Kidney (tissue), 14 donors: ENCODE data around the gene OSBP. TPM values are rescaled to one million over a fixed set of nuclear protein-coding genes. Genes with fewer than 3 reads are reported as not detected.

Source experiments
- DNase-seq, 5 donors: peaks; one replicate each; pipeline ENCODE4 v3.0.0-alpha.2; 2013 to 2020
- FAIRE-seq: peaks from 2 replicates; lab custom pipeline; 2012; peaks lifted over from hg19 to GRCh38; lab: Jason Lieb, UNC
- H3K27ac ChIP-seq, 2 donors: one replicate each; pipeline ENCODE4 v1.7.0; 2013; ENCODE audit warnings: low read depth in 2 of 2, low read length in 2 of 2, inconsistent platforms in 1 of 2
- H3K27me3 ChIP-seq: one replicate; pipeline ENCODE4 v1.7.1; 2013; ENCODE audit warnings: low read length, inconsistent platforms; ENCODE audit not compliant: control insufficient read depth, insufficient read depth
- H3K36me3 ChIP-seq, 3 donors: one replicate each; pipeline versions ENCODE4 v1.7.0 to v1.7.1; 2013; ENCODE audit warnings: low read length in 3 of 3, control low read depth in 1 of 3, inconsistent platforms in 1 of 3; ENCODE audit not compliant: insufficient read depth in 3 of 3, control insufficient read depth in 2 of 3
- H3K4me1 ChIP-seq, 3 donors: one replicate each; pipeline versions ENCODE4 v1.7.0 to v1.7.1; 2013; ENCODE audit warnings: low read length in 3 of 3, inconsistent platforms in 1 of 3, low read depth in 1 of 3; ENCODE audit not compliant: control insufficient read depth in 2 of 3, insufficient read depth in 2 of 3
- H3K4me3 ChIP-seq, 3 donors: one replicate each; pipeline versions ENCODE4 v1.7.0 to v1.8.1; 2013; ENCODE audit warnings: low read length in 3 of 3, control low read depth in 1 of 3, inconsistent platforms in 1 of 3
- H3K9ac ChIP-seq, 3 donors: one replicate each; pipeline versions ENCODE4 v1.7.0 to v1.7.1; 2013; ENCODE audit warnings: low read length in 3 of 3, control low read depth in 1 of 3, inconsistent platforms in 1 of 3
- H3K9me3 ChIP-seq, 3 donors: one replicate each; pipeline versions ENCODE4 v1.7.0 to v1.7.1; 2013; ENCODE audit warnings: low read length in 3 of 3, control low read depth in 1 of 3, inconsistent platforms in 1 of 3; ENCODE audit not compliant: control insufficient read depth in 2 of 3, insufficient read depth in 1 of 3
- CTCF ChIP-seq: IDR thresholded peaks from 3 replicates; pipeline ENCODE4 v1.5.1; 2012; ENCODE audit warnings: mild to moderate bottlenecking, moderate library complexity, borderline replicate concordance; ENCODE audit not compliant: insufficient read depth; ENCODE audit errors: extremely low read depth
- intact Hi-C: fragments of 100-400 bp; cut with DNase I; formaldehyde crosslinking; loops from one replicate; pipeline ENCODE4 v1.11.1; 2022
- polyA plus RNA-seq: library from polyadenylated mRNA; stranded (reverse); fragments of 350-450 nt; fragmentation: Illumina TruSeq; extraction: RNeasy Lipid Tissue Mini Kit (QIAGEN cat#74804); gene quantifications from one replicate; pipeline ENCODE4 v1.2.3, GENCODE V29; 2014; ENCODE audit warnings: low read depth, low replicate concordance; ENCODE audit not compliant: insufficient read depth
- total RNA-seq: library from RNA; stranded (reverse); fragmentation: NEBNext Ultra II Directional; extraction: Animal tissue kit (Norgen Biotek cat#: 25700); gene quantifications from one replicate; pipeline ENCODE4 v1.2.1, GENCODE V29; 2021
- donor health status: control.
- donor health status: control.
- donor health status: control.
- donor health status: control.
- donor health status: control.
- donor health status: DM: yes; HTN: yes; CAD: no.
- donor health status: Normal renal cell carcinoma (clear cell type).

The OSBP gene
- total and polyA plus RNA-seq, 2 donors from 2014 or later, result 25.9 to 53.8 TPM

- Histone ChIP-seq H3K27ac (no peak overlapping the region), H3K4me3 (no peak overlapping the region), H3K9me3 (no peaks in the 10 kb centered on the region), H3K36me3 (peaks cover 15 to 57% (median 44%) of the 10 kb centered on the region in 3 donors), H3K9ac (no peak overlapping the region), H3K27me3 (no peaks in the 10 kb centered on the region), H3K4me1 (peaks cover 0 to 8% (median 7%) of the 10 kb centered on the region in 3 donors)
- DNase-seq, result no peak
- FAIRE-seq, result no peak
- TF ChIP-seq CTCF, result no peak
- intact Hi-C loops, result no loop called here
Measured at GRCh38 chr11:59658036-59658435, 42.5 kb upstream of the OSBP start.

- no peak overlapping the region for H3K27ac ChIP-seq
- intact Hi-C loops, result no loop called here
- DNase-seq (no peak), FAIRE-seq (no peak)
- H3K9me3 ChIP-seq, result no peaks in the 10 kb centered on the region
- no peak overlapping the region for H3K4me3 ChIP-seq
- peaks cover 20 to 75% (median 49%) of the 10 kb centered on the region in 3 donors for H3K36me3 ChIP-seq
- no peaks in the 10 kb centered on the region for H3K4me1 ChIP-seq
- H3K27me3 ChIP-seq, result no peaks in the 10 kb centered on the region
- no peak for TF ChIP-seq CTCF
- no peak overlapping the region for H3K9ac ChIP-seq
Measured at GRCh38 chr11:59654893-59655292, 39.3 kb upstream of the OSBP start.

GRCh38 chr11:59647245-59647980 is 31.8 kb upstream of the OSBP start:
- DNase-seq, result no peak
- no peak for TF ChIP-seq CTCF
- Histone ChIP-seq H3K4me3 (no peak overlapping the region), H3K36me3 (peaks cover 20 to 76% (median 36%) of the 10 kb centered on the region in 3 donors), H3K27ac (no peak overlapping the region), H3K9me3 (no peaks in the 10 kb centered on the region), H3K27me3 (no peaks in the 10 kb centered on the region), H3K4me1 (no peaks in the 10 kb centered on the region), H3K9ac (no peak overlapping the region)
- intact Hi-C loops, result no loop called here
- FAIRE-seq, result no peak
